NB4 (cell line): ENCODE data around the gene CLK4.
A peak's percentile ranks its signal among the peaks of the same experiment; 100 is the strongest.

Experiments used
- DNase-seq: peaks from one replicate; pipeline ENCODE4 v3.0.0; 2010; ENCODE audit warnings: low read depth
- H3K4me3 ChIP-seq: one replicate; pipeline ENCODE4 v1.5.1; 2011; ENCODE audit warnings: mild to moderate bottlenecking, low read depth, low read length, moderate library complexity
- MYC ChIP-seq: IDR thresholded peaks from 2 replicates; pipeline ENCODE4 v1.6.1; 2011; ENCODE audit warnings: low read depth, low read length
- POLR2A ChIP-seq: IDR thresholded peaks from 2 replicates; pipeline ENCODE4 v1.6.1; 2011; ENCODE audit warnings: mild to moderate bottlenecking; ENCODE audit not compliant: insufficient read length; ENCODE audit errors: extremely low read depth
- TF ChIP-seq, protein P1 (sequence below): IDR thresholded peaks from 2 replicates; pipeline ENCODE4 v1.6.1; 2011; ENCODE audit warnings: low read depth, low read length
- TF ChIP-seq, protein P2 (sequence below): IDR thresholded peaks from one replicate; pipeline ENCODE4 v1.5.1; 2012; ENCODE audit warnings: low read depth, low read length

Gene CLK4

DNA sequence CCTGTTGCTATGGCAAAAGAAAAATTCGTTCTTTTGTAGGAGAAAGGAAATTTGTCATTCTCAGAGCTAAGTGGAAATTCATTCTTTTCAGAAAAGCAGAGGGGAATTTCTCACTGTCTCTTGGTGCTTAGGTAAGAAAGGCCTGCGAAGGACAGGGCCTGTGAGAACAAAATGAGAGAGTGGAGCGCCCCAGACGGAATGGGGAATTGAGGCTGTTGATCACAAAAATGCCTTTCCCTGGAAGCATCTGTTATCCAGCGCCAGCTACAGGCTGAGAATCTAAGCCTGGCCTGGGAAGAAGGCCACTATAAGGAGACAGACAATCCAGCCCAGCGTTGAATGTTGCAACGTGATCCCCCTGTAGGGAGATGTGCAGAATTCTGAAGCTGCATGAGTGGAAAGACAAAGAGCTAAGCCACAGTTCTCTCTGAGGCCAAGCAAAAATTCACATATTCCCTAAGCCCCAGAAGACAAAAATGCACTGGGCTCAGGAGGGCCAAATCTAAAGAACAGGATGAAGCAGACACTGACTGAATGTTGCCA, 44.8 kb upstream of the CLK4 start:
- no peak for DNase-seq
- no peak overlapping the region for H3K4me3 ChIP-seq
- TF ChIP-seq MYC, result no peak
- TF ChIP-seq, protein P1, sequence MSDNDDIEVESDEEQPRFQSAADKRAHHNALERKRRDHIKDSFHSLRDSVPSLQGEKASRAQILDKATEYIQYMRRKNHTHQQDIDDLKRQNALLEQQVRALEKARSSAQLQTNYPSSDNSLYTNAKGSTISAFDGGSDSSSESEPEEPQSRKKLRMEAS, result no peak
- TF ChIP-seq, protein P2, sequence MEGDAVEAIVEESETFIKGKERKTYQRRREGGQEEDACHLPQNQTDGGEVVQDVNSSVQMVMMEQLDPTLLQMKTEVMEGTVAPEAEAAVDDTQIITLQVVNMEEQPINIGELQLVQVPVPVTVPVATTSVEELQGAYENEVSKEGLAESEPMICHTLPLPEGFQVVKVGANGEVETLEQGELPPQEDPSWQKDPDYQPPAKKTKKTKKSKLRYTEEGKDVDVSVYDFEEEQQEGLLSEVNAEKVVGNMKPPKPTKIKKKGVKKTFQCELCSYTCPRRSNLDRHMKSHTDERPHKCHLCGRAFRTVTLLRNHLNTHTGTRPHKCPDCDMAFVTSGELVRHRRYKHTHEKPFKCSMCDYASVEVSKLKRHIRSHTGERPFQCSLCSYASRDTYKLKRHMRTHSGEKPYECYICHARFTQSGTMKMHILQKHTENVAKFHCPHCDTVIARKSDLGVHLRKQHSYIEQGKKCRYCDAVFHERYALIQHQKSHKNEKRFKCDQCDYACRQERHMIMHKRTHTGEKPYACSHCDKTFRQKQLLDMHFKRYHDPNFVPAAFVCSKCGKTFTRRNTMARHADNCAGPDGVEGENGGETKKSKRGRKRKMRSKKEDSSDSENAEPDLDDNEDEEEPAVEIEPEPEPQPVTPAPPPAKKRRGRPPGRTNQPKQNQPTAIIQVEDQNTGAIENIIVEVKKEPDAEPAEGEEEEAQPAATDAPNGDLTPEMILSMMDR, result no peak
- no peak for TF ChIP-seq POLR2A

DNA sequence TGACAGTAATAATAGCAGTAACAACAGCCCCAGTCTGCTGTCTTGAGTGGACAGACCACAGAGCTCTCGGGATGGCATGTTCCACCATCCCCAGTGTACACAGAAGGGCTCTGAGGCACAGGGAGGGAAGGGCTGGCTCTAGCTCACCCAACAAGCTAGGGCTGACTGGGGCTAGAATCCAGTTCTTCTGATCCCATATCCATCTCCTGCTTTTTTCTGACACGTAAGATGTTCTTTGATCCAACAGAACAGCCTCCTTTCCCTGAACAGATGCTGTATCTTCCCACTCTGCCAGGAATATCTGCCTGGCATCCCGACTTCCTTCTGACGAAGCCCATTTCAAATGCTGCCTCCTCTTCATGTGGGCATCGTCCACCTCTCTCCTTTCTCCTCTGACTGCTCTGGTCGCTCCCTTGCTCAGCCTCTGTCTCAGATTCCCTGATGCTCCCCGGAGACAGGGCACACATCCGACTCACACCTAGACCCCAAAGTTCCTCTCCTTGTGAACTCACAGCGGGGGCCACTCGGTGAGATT, 43.6 kb upstream of the CLK4 start:
- no peak for DNase-seq
- TF ChIP-seq MYC, result no peak
- TF ChIP-seq, protein P2, result no peak
- TF ChIP-seq, protein P1, result no peak
- no peak for TF ChIP-seq POLR2A
- H3K4me3 ChIP-seq, result no peak overlapping the region

DNA sequence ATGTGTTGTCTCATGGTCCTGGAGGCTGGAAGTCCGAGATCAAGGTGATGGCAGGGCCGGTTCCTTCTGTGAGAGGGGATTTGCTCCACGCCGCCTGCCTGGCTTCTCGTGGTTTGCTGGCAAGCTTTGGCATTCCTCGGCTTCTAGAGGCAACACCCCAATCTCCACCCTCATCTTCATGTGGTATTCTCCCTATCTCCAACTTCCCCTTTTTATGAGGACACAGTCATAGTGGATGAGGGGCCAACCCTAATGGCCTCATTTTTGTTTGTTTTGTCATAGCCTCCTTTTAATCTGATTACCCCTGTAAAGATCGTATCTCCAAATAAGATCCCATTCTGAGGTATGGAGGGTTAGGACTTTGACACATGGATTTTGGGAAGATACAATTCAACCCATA, 41.7 kb upstream of the CLK4 start:
- peak; percentile 70 for DNase-seq
- TF ChIP-seq POLR2A (no peak), MYC (no peak)
- TF ChIP-seq, protein P2, result no peak
- TF ChIP-seq, protein P1, result no peak
- H3K4me3 ChIP-seq, result no peak overlapping the region

DNA sequence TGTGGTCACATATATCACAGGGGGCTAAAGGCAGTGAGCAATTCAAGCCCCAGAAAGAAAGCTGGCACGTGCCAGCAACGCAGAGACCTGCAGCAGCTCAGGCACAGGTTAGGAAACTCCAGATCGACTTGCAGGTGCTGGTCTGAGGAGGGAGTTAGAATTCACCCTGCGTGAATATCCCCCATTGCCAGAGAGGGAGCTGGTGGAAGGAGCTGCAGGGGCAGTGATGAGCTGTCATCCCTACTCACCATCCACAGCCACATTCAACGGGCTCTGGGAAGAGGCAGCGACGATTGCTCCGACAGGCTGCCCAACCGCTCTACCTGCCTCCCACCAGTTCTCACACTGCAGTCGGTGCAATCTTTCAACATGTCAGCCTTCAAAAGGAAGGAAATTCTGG, 40.8 kb upstream of the CLK4 start:
- TF ChIP-seq, protein P1, result no peak
- TF ChIP-seq, protein P2, result no peak
- no peak for TF ChIP-seq POLR2A
- no peak for TF ChIP-seq MYC
- DNase-seq, result no peak
- no peak overlapping the region for H3K4me3 ChIP-seq

DNA sequence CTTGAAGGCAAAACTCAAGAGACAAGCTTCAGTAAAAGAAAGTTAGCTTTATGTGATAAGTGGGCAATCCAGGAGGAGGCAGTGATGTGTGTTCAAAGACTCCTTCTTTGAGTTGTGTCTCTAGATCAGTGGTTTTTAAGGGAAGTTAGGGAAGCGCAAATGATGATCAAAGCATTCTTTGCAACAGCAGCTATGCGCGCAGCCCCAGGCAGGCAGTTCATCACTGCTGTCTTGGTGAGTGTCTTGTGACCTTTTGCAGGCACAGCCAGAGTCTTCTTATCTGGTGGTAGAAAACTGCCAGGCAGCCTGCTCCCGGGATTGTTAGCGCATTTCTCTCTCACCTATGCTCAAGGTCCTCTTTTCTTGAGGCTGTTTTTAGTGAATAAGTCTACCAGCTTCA, 40.3 kb upstream of the CLK4 start:
- no peak for DNase-seq
- H3K4me3 ChIP-seq, result no peak overlapping the region
- TF ChIP-seq MYC, result no peak
- TF ChIP-seq, protein P1, result no peak
- TF ChIP-seq, protein P2, result no peak
- TF ChIP-seq POLR2A, result no peak
